ENCODE data around the gene SLC27A6. TPM values are rescaled to one million over a fixed set of nuclear protein-coding genes. Genes with fewer than 3 reads are reported as not detected.

Gene SLC27A6
- total RNA-seq, 1 donor from 2014 or later: 7.4 TPM

GRCh38 chr5:128973244-128973643, 8.0 kb downstream of the SLC27A6 start:
- no peak overlapping the region for H2AFZ ChIP-seq (replicated peaks)
- no peaks in the 10 kb centered on the region for H4K20me1 ChIP-seq (ENCODE audit: low read depth)
- H3K9me3 ChIP-seq (ENCODE audit: low read depth): no peaks in the 10 kb centered on the region
- Mint-ChIP-seq H3K4me3 (no peak overlapping the region), H3K27ac (no peak overlapping the region), H3K9me3 (peaks cover 6% of the 10 kb centered on the region), H3K36me3 (no peaks in the 10 kb centered on the region), H3K4me1 (no peaks in the 10 kb centered on the region), H3K27me3 (ENCODE audit: insufficient read depth, low read depth) (peaks cover 2% of the 10 kb centered on the region)
- no peak overlapping the region for H3K9ac ChIP-seq
- no peak overlapping the region for H3K27ac ChIP-seq
- TF ChIP-seq EZH2 (IDR thresholded peaks at IDR 0.05) (no peak), EZH2phosphoT487 (IDR thresholded peaks at IDR 0.05) (no peak)
- TF ChIP-seq, protein P1, sequence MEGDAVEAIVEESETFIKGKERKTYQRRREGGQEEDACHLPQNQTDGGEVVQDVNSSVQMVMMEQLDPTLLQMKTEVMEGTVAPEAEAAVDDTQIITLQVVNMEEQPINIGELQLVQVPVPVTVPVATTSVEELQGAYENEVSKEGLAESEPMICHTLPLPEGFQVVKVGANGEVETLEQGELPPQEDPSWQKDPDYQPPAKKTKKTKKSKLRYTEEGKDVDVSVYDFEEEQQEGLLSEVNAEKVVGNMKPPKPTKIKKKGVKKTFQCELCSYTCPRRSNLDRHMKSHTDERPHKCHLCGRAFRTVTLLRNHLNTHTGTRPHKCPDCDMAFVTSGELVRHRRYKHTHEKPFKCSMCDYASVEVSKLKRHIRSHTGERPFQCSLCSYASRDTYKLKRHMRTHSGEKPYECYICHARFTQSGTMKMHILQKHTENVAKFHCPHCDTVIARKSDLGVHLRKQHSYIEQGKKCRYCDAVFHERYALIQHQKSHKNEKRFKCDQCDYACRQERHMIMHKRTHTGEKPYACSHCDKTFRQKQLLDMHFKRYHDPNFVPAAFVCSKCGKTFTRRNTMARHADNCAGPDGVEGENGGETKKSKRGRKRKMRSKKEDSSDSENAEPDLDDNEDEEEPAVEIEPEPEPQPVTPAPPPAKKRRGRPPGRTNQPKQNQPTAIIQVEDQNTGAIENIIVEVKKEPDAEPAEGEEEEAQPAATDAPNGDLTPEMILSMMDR (IDR thresholded peaks at IDR 0.05): no peak
- H3K27me3 ChIP-seq: no peaks in the 10 kb centered on the region
- no peaks in the 10 kb centered on the region for H3K79me2 ChIP-seq (ENCODE audit: low read depth)
- H3K4me2 ChIP-seq: no peak overlapping the region
- H3K4me3 ChIP-seq: no peak overlapping the region
- H3K36me3 ChIP-seq: no peaks in the 10 kb centered on the region
- H3K4me1 ChIP-seq: no peaks in the 10 kb centered on the region
- no peak for DNase-seq (ENCODE audit: low spot score)
- H3F3A ChIP-seq (ENCODE audit: low read depth): no peaks in the 10 kb centered on the region

GRCh38 chr5:128974567-128974966, 9.3 kb downstream of the SLC27A6 start:
- H2AFZ ChIP-seq (replicated peaks): no peak overlapping the region
- Mint-ChIP-seq H3K27me3 (ENCODE audit: insufficient read depth, low read depth) (peaks cover 2% of the 10 kb centered on the region), H3K4me1 (no peaks in the 10 kb centered on the region), H3K4me3 (no peak overlapping the region), H3K27ac (no peak overlapping the region), H3K9me3 (peaks cover 6% of the 10 kb centered on the region), H3K36me3 (no peaks in the 10 kb centered on the region)
- TF ChIP-seq EZH2 (IDR thresholded peaks at IDR 0.05) (no peak), EZH2phosphoT487 (IDR thresholded peaks at IDR 0.05) (no peak)
- TF ChIP-seq, protein P1 (IDR thresholded peaks at IDR 0.05): no peak
- no peaks in the 10 kb centered on the region for H3F3A ChIP-seq (ENCODE audit: low read depth)
- no peaks in the 10 kb centered on the region for H3K4me1 ChIP-seq
- no peak overlapping the region for H3K4me2 ChIP-seq
- DNase-seq (ENCODE audit: low spot score): no peak
- H3K27ac ChIP-seq: no peak overlapping the region
- H3K4me3 ChIP-seq: no peak overlapping the region
- no peaks in the 10 kb centered on the region for H3K79me2 ChIP-seq (ENCODE audit: low read depth)
- no peaks in the 10 kb centered on the region for H4K20me1 ChIP-seq (ENCODE audit: low read depth)
- no peaks in the 10 kb centered on the region for H3K27me3 ChIP-seq
- no peak overlapping the region for H3K9ac ChIP-seq
- H3K9me3 ChIP-seq (ENCODE audit: low read depth): no peaks in the 10 kb centered on the region
- H3K36me3 ChIP-seq: no peaks in the 10 kb centered on the region

DNA sequence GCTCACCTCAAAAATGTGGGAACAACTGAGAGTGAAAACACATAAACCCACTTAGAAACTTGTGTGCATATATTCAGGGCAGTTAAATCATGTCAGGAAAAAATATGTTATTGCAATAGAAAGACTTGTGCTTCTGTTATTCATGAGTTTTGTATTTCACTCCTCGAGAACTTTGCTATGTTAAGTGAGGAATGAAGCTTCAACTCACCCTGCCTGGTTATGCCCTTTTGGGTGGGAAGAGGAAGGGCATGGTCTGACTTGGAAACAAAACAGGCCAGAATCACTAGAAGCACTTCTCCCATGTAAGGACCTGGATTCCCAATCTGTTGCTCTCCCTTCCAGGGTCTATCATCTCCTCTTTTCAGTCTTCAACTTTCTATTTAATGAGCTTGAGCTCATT, 14.5 kb downstream of the SLC27A6 start:
- H4K20me1 ChIP-seq (ENCODE audit: low read depth): no peaks in the 10 kb centered on the region
- no peaks in the 10 kb centered on the region for H3K36me3 Mint-ChIP-seq
- H3K4me3 ChIP-seq: no peak overlapping the region
- no peaks in the 10 kb centered on the region for H3K79me2 ChIP-seq (ENCODE audit: low read depth)
- no peak overlapping the region for H3K27ac ChIP-seq
- H3K27ac Mint-ChIP-seq: no peak overlapping the region
- H3K4me1 ChIP-seq: no peaks in the 10 kb centered on the region
- H3K36me3 ChIP-seq: no peaks in the 10 kb centered on the region
- H3K9me3 ChIP-seq (ENCODE audit: low read depth): no peaks in the 10 kb centered on the region
- H3K4me3 Mint-ChIP-seq: no peak overlapping the region
- H2AFZ ChIP-seq (replicated peaks): no peak overlapping the region
- TF ChIP-seq EZH2 (IDR thresholded peaks at IDR 0.05): no peak
- TF ChIP-seq EZH2phosphoT487 (IDR thresholded peaks at IDR 0.05): no peak
- TF ChIP-seq, protein P1 (IDR thresholded peaks at IDR 0.05): no peak
- H3K4me2 ChIP-seq: no peak overlapping the region
- H3K9me3 Mint-ChIP-seq: no peaks in the 10 kb centered on the region
- H3K27me3 ChIP-seq: no peaks in the 10 kb centered on the region
- no peak overlapping the region for H3K9ac ChIP-seq
- no peaks in the 10 kb centered on the region for H3K27me3 Mint-ChIP-seq (ENCODE audit: insufficient read depth, low read depth)
- no peaks in the 10 kb centered on the region for H3K4me1 Mint-ChIP-seq
- H3F3A ChIP-seq (ENCODE audit: low read depth): no peaks in the 10 kb centered on the region
- DNase-seq (ENCODE audit: low spot score): no peak
